PFSK-1 (cell line): ENCODE measurements around the gene APBB1IP.

Experiments used
- FOXP2 ChIP-seq: optimal IDR thresholded peaks from 2 replicates; pipeline ENCODE3; 2011; ENCODE audit warnings: borderline replicate concordance, control low read depth, inconsistent platforms; ENCODE audit not compliant: insufficient read depth; ENCODE audit errors: extremely low read length, extremely low read depth
- POLR2AphosphoS5 ChIP-seq: IDR thresholded peaks from 2 replicates; pipeline ENCODE4 v1.6.1; 2012; ENCODE audit warnings: low read depth, mild to moderate bottlenecking, control low read depth, low read length, moderate library complexity
- REST ChIP-seq, 2 experiments: IDR thresholded peaks; 2 replicates each; pipeline versions ENCODE4 v1.6.1 to v1.8.0; 2011 to 2012; ENCODE audit warnings: low read depth in 2 of 2, low read length in 2 of 2, control low read depth in 1 of 2, inconsistent platforms in 1 of 2, mild to moderate bottlenecking in 1 of 2, moderate library complexity in 1 of 2; ENCODE audit not compliant: insufficient read depth in 1 of 2
- SIN3A ChIP-seq: IDR thresholded peaks from 2 replicates; pipeline ENCODE4 v1.6.1; 2012; ENCODE audit warnings: mild to moderate bottlenecking, low read length, moderate library complexity, borderline replicate concordance; ENCODE audit not compliant: insufficient read depth
- TAF1 ChIP-seq: IDR thresholded peaks from 2 replicates; pipeline ENCODE4 v1.6.1; 2012; ENCODE audit warnings: low read length, control low read depth, borderline replicate concordance; ENCODE audit not compliant: insufficient read depth

The APBB1IP gene

GRCh38 chr10:26451903-26452302, 13.8 kb downstream of the APBB1IP start:
- TF ChIP-seq FOXP2: no peak
- no peak for TF ChIP-seq POLR2AphosphoS5
- no peak for TF ChIP-seq REST (IDR thresholded peaks at IDR 0.05; ENCODE audit: insufficient read depth in 1 of 2, low read depth in 2 of 2, low read length in 2 of 2)
- TF ChIP-seq TAF1: no peak
- TF ChIP-seq SIN3A: no peak

DNA sequence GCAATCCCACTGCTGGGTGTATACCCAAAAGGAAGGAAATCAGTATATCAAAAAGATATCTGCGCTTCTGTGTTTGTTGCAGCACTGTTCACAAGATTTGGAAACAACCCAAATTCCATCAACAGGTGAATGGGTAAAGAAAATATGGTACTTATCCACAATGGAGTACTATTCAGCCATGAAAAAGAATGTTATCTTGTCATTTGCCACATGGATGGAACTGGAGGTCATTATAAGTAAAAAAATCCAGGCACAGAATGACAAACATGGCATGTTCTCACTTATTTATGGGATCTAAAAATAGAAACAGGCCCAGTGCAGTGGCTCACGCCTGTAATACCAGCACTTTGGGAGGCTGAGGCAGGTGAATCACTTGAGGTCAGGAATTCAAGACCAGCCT, 15.7 kb downstream of the APBB1IP start:
- no peak for TF ChIP-seq SIN3A
- no peak for TF ChIP-seq FOXP2
- TF ChIP-seq TAF1: no peak
- no peak for TF ChIP-seq REST (IDR thresholded peaks at IDR 0.05; ENCODE audit: insufficient read depth in 1 of 2, low read depth in 2 of 2, low read length in 2 of 2)
- no peak for TF ChIP-seq POLR2AphosphoS5

- TF ChIP-seq SIN3A (no peak), FOXP2 (no peak), TAF1 (no peak), POLR2AphosphoS5 (no peak), REST (IDR thresholded peaks at IDR 0.05; ENCODE audit: insufficient read depth in 1 of 2, low read depth in 2 of 2, low read length in 2 of 2) (no peak)
Measured at GRCh38 chr10:26454891-26455290, 16.8 kb downstream of the APBB1IP start.

- TF ChIP-seq SIN3A (no peak), POLR2AphosphoS5 (no peak), FOXP2 (no peak), REST (IDR thresholded peaks at IDR 0.05; ENCODE audit: insufficient read depth in 1 of 2, low read depth in 2 of 2, low read length in 2 of 2) (no peak), TAF1 (no peak)
Measured at GRCh38 chr10:26455567-26456315, 17.6 kb downstream of the APBB1IP start.

GRCh38 chr10:26457088-26457487, 18.9 kb downstream of the APBB1IP start:
- TF ChIP-seq REST (IDR thresholded peaks at IDR 0.05; ENCODE audit: insufficient read depth in 1 of 2, low read depth in 2 of 2, low read length in 2 of 2) (no peak), FOXP2 (no peak), POLR2AphosphoS5 (no peak), SIN3A (no peak), TAF1 (no peak)
